Measurements from ENCODE around the gene ZSWIM5.
"Not testable (repeated sequence)": the region's sequence is repeated elsewhere in the genome, so short reads cannot be mapped to it uniquely, and the experiment has no call there.

Gene ZSWIM5

DNA sequence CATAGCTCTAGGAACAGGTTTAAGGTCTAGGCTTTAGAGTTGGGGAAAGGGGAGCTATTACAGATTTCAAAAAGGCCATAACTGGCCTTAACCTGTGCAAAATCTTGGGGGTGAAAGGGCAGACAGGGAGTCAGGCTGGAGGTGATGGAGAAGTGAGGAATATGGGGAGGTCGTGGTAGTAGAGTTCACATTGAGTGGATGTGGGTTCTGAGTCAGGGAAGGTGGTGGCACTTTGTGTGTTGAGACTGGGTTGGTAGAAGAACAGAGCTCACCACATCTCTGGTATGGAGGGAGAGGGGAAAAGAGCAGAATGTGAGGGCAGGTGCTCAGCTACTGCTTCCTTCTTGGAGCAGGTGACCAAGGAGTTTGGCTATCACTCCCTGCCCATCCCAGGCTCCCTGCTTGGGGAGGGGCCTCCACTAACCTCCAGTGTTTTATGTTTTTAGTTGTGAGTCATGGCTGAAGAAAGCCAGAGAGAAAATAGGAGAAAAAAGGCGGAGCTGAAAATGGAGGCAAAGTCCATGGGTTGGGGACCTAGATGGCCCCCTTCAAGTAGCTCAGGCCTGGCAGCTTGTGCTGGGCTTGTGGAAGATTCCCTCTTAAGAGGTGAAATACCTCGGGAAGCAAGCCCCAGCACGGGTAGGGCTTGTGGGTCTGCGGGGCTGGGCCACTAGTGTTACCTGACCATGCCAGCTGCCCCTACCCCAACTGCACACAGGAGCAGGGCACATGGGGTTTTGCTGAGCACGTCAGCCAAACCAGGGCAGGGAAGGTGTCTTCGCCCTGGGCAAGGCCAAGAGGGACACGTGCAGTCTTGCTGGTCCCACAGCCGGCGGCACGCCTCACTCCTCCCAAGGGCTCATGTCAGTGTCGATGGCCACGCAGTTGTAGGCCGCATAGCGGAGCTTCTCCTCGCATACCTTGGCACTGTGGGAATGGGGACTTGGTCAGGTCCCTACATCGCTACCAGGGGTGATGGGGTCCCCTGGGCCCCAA is 203.5 kb downstream of the ZSWIM5 start:
- no peak for DNase-seq (ENCODE audit: low read depth)

DNA sequence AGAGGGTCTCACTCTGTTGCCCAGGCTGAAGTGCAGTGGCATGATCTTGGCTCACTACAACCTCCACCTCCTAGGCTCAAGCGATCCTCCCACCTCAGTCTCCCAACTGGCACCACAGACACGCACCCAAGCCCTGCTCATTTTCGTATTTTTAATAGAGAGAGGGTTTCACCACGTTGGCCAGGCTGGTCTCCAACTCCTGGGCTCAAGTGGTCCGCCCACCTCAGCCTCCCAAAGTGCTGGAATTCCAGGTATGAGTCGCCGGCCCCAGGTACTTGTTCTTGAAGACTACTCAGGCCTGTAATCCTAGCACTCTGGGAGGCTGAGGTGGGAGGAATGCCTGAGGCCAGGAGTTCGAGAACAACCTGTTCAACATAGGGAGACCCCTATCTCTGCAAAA is 204.8 kb downstream of the ZSWIM5 start:
- not testable (repeated sequence) for DNase-seq (ENCODE audit: low read depth)

DNA sequence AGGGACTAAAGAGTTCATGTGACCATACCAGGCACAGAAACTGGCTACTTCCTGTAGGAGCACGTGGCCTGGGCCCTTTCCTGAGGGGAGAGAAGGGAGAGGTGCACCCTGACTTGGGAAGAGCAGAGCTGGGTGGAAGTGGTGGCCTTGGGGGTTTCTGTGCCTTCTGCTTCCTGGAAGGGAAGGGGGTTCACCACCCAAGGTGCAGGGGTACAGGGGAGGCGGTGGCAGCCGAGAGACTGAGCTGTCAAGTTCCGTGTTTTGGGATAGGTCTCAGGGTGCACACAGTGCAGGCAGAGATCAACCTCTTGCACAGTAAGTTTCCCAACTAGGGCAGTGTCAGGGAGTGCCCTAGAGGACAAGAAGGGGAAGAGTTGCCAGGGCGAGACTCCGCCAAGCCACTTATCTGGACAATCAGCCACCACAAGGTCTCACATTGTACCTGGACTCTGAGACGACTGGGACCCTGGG is 205.4 kb downstream of the ZSWIM5 start:
- no peak for DNase-seq (ENCODE audit: low read depth)

DNA sequence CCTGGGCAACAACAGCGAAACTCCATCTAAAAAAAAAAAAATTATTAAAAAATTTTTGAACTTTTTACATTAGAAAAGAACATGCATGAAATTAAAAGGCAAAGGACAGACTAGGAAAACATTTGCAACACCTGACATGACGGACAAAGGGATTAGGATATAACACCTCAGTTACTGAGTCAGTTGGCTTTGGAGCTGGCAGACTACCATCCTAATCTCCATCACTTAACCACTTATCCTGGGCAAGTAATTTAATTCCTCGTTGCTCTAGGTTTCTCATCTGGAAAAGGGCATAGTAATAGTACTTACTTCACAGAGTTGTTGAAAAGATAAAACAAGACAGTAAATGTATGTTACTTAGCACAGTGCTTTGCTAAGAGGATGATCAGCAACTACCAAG is 207.2 kb downstream of the ZSWIM5 start:
- DNase-seq (ENCODE audit: low read depth) = no peak

DNA sequence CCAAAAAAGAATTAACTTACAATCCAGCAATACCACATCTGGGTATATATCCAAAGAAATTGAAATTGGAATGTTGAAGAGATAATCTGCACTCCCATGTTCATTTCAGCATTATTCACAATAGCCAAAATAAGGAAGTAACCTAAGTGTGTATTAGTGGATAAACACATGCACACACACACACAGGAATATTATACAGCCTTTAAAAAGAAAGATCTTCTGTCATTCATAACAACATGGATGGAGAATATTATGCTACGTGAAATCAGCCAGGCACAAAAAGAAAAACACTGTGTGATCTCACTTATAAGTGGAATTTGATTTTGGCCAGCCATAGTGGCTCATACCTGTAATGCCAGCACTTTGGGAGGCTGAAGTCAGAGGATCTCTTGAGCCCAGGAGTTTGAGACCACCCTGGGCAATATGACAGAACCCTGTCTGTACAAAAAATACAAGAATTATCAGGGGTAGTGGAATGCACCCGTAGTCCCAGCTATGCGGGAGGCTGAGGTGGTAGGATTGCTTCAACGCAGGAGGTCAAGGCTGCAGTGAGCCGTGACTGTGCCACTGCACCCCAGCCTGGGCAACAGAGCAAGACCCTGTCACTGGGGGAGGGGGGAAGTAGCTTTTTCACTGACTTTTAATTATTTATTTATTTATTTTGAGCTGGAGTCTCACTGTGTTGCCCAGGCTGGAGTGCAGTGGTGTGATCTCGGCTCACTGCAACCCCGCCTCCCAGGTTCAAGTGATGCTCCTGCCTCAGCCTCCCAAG is 210.8 kb downstream of the ZSWIM5 start:
- DNase-seq (ENCODE audit: low read depth) = no peak

DNA sequence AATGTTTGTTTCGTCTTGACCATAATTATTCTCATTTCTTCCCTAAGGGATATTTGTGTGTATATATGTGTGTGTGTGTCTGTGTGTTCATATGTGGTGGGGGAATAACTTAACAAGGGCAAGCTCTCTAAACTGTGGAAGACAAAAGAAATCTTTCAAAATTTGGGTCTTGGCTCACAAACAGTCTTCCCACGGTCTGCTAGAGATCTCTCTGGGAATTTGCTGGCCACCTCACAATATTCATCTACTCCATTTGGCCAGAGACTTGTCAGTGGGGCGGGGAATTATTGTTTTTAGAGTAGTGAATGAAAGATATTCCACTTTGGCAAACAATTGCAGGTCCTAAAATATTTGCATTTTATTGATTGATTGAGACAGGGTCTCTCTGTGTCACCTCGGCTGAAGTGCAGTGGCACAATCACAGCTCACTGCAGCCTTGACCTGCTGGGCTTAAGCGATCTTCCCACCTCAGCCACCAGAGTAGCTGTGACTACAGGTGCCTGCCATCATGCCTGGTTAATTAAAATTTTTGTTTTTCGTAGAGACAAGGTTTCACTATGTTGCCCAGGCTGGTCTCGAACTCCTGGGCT is 212.0 kb downstream of the ZSWIM5 start:
- DNase-seq (ENCODE audit: low read depth) = no peak

DNA sequence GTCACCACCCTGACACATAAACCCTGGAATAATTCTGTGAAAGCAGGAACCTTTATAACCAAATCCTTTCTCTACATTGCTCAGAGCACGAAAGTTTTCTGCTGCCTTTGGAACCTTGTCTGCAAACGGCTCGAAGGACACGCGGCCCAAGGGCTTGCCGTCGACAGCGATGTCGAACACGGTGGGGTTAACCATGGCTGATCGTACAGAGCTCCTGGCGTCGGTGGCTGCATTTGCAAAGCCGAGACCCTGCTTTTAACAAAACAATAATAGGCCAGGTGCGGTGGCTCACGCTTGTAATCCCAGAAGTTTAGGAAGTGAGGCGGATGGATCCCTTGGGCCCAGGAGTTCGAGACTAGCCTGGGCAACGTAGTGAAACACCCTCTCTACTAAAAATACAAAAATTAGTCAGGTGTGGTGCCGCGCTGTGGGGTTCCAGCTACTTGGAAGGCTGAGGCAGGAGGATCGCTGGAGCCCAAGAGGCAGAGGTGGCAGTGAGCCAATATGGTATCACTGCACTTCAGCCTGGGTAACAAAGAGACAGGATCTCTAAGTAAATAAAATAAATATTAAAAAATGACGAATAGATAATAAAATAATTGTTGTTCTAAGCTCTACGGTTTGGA is 217.8 kb downstream of the ZSWIM5 start:
- no peak for DNase-seq (ENCODE audit: low read depth)

DNA sequence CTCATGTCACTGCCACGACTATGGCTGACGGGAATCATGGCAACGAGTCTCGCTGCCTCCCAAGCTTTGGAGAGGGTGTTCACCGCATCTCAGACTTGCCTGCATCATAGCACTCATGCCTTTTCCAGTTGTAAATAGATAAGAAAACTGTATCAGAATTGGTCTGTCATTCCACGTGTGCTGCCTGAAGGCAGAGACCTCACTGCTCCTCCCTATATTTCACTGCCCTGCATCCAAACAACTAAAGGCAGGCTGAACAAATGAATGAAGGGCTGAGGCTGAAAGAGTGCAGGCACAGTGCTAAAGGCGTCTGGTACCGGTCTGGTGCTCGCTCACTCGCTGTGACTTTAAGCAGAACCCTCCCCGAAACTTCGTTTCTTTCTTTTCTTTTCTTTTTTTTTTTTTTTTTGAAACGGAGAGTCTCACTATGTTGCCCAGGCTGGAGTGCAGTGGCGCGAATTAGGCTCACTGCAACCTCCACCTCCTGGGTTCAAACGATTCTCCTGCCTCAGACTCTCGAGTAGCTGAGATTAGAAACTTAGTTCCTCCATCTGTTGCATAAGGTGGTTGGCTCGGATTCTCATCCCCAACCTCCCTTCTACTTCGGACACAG is 220.6 kb downstream of the ZSWIM5 start:
- no peak for DNase-seq (ENCODE audit: low read depth)

DNA sequence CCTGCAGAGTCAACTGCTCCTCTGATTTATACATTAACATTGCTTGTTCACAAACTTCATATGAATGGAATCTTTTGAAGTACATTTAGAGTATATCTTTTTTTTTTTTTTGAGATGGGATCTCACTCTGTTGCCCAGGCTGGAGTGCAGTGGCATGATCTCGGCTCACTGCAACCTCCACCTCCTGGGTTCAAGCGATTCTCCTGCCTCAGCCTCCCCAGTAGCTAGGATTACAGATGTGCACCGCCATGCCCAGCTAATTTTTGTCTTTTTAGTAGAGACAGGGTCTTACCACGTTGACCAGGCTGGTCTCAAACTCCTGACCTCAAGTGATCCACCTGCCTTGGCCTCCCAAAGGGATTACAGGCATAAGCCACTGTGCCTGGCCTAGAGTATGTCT is 229.0 kb downstream of the ZSWIM5 start:
- not testable (repeated sequence) for DNase-seq (ENCODE audit: low read depth)

DNA sequence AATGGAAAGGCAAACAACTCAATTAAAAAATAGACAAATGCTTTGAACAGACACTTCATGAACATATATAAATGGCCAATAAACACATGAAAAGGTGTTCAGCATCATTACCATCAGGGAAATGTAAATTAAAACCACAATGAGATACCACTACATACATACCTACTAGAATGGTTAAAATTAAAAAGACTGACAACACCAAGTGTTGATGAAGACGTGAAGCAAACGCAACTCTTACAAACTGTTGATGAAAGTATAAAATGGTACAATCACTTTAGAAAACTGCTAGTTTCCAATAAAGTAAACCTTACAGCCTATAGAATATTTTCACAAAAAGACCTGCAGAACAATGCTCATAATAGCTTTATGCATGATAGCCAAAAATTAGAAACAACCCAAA is 230.2 kb downstream of the ZSWIM5 start:
- no peak for DNase-seq (ENCODE audit: low read depth)

DNA sequence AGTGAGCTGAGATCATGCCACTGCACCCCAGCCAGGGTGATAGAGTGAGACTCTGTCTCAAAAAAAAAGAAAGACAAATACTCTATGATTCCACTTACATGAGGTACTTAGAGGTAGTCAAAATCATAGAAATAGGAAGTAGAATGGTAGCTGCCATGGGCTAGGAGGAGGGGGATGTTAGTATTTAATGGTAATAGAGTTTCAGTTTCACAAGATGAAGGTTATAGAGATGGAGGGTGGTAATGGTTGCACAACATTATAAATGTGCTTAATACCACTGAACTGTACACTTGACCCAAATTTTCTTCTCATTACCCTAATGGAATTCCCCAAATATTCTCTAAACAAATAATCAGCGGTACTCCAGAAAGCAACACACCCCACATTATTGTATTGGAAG is 232.8 kb downstream of the ZSWIM5 start:
- no peak for DNase-seq (ENCODE audit: low read depth)

DNA sequence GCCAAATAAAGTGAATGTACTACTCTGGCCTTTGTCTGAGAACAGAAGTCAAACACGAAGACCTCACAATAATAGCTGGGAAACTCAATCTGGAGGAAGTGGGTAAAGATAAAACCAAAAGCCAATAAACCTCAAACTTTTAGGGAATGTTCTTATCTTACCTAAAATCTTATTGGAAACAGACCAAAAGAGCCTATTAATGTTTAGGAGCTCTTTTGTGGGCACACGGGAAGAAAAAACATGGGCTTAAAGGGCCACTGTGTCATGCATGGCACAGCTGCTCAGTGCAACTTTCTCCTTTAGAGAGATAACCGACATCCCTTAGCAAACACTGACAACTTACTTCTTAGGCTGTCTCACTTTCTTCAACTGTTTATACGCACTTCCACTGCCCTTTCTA is 236.1 kb downstream of the ZSWIM5 start:
- DNase-seq (ENCODE audit: low read depth) = no peak

All from stimulated activated CD8-positive, alpha-beta memory T cell treated with anti-CD3 and anti-CD28 coated beads, Interleukin-7, amount 100 ng/mL, for 24 hours (primary cell).